ENCODE results near the gene ATG4C.

DNA sequence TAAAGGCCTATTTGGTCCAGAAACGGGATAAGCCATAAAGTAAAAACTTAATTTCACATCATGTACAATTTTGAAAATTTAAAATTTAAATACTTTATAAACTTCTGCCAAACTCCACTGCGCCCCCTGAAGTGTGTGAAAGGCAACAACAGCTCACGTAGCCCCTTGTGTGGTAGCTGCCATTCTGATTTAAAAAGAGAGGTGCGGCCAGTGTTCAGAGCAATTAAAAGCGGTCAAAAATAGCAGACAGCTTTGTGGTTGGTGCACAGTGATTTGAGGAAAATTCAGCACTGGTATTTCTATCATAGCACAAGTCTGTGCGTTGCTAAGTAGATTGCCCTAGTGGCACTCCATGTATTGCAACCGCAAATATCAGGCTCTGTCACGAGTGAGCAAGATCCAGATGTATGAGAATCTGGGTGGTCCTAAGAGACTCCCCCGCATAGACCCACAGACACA, 122.5 kb downstream of the ATG4C start:
- TF ChIP-seq CTCF (IDR thresholded peaks at IDR 0.05) (peak in 4 of 6 experiments; percentile 3 to 29 (median 15)), POLR2A (IDR thresholded peaks at IDR 0.05) (no peak)

Measured in adrenal gland (tissue), 5 donors.